Mesenteric fat pad (tissue), 1 donor: ENCODE data around the gene ANKRD63. TPM values are rescaled to one million over a fixed set of nuclear protein-coding genes. Genes with fewer than 3 reads are reported as not detected.

Source experiments
- DNase-seq: peaks from one replicate; pipeline ENCODE4 v3.0.0-alpha.2; 2020; ENCODE audit warnings: low spot score
- total RNA-seq: library from RNA; stranded (reverse); fragmentation: NEBNext Ultra II Directional; extraction: Animal tissue kit (Norgen Biotek cat#: 25700); gene quantifications from one replicate; pipeline ENCODE4 v1.2.1, GENCODE V29; 2021
- donor health status: DM: yes; HTN: yes; CAD: no.

The ANKRD63 gene
- total RNA-seq, 1 donor from 2014 or later, result not detected

GRCh38 chr15:40243126-40243810 lies 39.6 kb downstream of the ANKRD63 start:
- no peak for DNase-seq

DNA sequence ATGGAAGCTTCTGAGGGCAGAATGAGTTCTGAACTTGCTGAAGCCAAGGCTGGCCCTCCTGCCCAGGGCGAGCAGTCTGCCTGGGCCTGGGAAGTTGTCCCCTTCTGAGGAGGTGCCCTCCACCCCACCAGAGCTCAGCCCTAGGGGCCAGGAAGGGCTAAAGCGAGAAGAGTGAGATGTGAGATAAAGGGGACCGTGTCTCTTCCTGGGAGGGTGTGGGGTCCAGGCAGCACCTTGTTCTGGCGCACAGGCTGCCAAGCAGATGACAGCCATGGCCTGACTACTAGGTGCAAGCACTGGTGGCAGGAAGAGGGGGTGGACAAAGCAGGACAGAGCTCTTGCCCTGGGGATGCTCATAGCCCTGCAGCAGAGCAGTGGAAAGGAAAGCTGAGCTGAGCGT lies 40.3 kb downstream of the ANKRD63 start:
- DNase-seq, result no peak

DNA sequence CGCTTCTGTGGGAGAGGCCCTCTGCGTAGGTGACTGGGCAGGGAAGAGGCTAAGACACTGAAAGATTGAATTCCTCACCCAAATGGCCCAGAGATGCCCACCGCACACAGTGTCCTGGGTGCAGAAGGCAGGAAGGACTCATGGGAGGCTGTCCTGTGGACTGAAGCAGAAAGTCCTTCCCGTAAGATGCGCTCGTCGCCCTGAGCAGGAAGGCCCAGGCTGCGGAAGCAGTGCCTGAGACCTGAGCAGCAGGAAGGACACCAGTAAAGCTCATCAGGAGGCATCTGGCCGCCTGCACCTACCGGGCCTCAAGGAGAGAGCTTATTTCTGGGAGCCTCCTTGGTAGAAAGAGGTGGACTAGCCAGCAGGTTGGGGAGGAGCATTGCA lies 40.7 kb downstream of the ANKRD63 start:
- DNase-seq, result peak; percentile 80

- peak; percentile 88 for DNase-seq
Measured at GRCh38 chr15:40241269-40242212, 41.3 kb downstream of the ANKRD63 start.

DNA sequence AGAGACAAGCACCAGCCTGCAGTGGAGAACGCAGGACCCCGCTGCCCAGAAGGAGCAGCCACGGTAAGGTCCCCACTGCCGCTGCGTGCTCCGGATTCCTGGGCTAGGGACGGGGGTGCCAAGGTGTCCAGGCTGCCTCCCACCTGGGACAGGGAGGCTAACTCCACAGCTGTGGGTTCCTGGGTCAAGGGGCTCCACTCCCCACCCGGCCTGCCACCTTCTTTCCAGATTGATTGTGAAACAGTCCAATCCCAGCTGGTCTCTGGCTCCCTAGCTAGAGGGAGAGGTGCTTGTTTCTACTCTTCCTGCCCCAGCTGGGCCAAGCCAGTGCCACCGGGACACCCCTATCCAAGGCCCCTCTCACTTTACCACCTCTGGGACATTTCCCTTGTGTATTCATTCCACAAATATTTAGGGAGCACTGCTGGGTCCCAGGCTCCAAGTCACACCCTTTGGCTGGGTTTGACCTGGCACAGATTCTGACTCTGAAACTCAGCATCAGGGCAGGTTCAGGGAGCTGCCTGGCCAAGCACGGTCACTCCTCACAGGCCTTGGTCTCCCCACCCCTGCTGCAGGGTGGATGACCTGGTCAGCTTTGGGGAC lies 42.1 kb downstream of the ANKRD63 start:
- no peak for DNase-seq

- DNase-seq, result peak; percentile 80
Measured at GRCh38 chr15:40239693-40240618, 42.9 kb downstream of the ANKRD63 start.

- DNase-seq, result no peak
Measured at GRCh38 chr15:40239404-40239692, 43.5 kb downstream of the ANKRD63 start.

GRCh38 chr15:40238532-40239403 lies 44.1 kb downstream of the ANKRD63 start, which contains the start of gene PAK6:
Gene PAK6, plus strand, starts transcription at chr15:40239063. Its CDS starts 25,723 bp downstream, at chr15:40264786.
- peak; percentile 88 for DNase-seq

- DNase-seq, result no peak
Measured at GRCh38 chr15:40235201-40235885, 47.5 kb downstream of the ANKRD63 start.

DNA sequence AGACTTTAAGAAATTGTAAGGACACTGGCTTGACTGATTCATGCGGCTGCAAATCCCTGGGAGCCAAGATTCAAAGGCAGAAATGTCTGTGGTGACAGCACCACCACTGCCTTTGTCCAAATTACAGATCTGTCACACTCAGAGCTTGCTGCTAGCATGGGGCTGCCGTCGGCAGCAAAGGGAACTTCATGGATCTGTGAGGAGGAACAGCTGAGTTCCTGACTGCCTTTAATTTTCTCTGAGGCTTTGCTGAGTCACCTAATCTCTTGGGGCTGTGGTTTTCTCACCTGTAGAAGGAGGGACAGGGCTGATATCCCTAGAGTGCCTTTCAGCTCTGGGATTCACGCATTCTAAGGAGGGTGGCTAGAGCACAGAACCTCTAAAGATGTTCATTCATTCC lies 48.1 kb downstream of the ANKRD63 start:
- DNase-seq, result no peak

DNA sequence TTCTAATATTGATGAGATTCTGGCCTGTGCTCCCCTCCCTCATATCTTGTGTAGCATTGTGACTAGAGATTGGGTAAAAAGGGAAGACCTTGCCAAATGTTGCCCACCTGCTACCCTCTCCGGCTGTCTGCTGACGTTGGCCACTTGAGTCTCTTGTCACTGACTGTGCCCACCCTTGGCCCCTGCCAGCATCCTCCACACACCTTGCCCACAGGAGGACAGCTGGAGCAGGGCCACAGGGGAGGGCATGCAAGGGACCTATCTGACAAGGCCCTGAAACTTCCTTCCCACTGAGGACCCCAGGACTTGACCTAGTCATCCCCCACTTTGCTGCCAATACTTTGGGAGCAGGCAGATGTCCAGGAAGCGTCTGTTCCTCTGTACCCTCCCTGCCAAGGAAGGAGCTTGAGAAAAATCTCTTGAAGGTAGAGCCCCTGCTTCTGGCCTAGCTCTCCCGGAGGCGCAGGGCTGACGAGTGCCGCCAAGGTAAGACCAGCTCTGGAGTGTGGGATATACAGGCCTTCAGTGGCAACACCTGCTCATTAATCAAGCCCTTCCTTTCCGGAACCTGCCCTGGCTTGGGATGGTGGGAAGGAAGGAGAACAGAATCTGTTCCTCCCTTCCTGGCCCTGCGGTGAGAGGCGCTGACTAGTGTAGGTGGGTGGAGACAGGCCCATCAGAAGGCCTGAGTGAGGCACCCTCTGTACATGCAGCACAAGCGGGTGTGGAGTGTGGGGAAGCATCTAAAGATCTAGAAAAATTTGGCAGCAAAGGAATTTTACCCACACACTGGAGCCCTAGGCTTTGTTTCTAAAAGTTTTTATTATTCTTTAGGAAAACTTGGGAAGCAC lies 48.9 kb downstream of the ANKRD63 start:
- no peak for DNase-seq

DNA sequence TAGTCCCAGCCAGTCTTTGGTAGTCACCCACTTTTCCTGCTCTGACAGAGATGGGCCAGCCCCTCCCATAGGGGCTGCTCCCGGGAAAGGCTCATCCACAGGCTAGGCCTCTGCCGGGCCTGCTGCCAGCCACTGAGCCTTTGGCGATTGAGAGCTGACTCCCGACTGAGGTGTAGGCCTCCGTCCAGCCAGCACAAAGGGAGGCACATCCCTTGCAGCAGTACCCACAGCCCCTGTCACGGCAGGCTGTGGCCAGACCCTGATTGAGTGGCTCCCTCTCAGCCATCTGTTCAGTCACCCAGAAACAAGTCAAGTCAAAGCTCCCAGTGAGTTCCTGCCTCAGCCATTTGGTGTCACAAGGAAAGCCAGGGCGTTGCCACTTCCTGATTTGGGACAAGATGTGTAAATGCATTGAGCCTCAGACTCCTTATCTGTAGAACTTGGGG lies 50.2 kb downstream of the ANKRD63 start:
- no peak for DNase-seq

Other genes with a start within 250 kb of the ANKRD63 start
- gene SRP14, start 243.9 kb downstream of the ANKRD63 start, total RNA-seq, result 168 TPM
- 4.0 TPM for gene BMF, start 174.2 kb downstream of the ANKRD63 start, total RNA-seq
- gene BUB1B, start 122.0 kb downstream of the ANKRD63 start, total RNA-seq, result 0.39 TPM
- 0.26 TPM for gene PAK6, start 44.0 kb downstream of the ANKRD63 start, total RNA-seq
- 31.9 TPM for gene PLCB2, start 24.9 kb upstream of the ANKRD63 start, total RNA-seq
- gene INAFM2, start 40.6 kb upstream of the ANKRD63 start, total RNA-seq, result 27.9 TPM
- 10.6 TPM for gene CCDC9B, start 57.9 kb upstream of the ANKRD63 start, total RNA-seq
- gene PHGR1, start 68.0 kb upstream of the ANKRD63 start, total RNA-seq, result 2.7 TPM
- gene DISP2, start 75.2 kb upstream of the ANKRD63 start, total RNA-seq, result 0.26 TPM
- gene KNSTRN, start 99.7 kb upstream of the ANKRD63 start, total RNA-seq, result 16.5 TPM
- 45.3 TPM for gene IVD, start 122.7 kb upstream of the ANKRD63 start, total RNA-seq
- gene BAHD1, start 157.9 kb upstream of the ANKRD63 start, total RNA-seq, result 16.2 TPM
- gene CHST14, start 187.9 kb upstream of the ANKRD63 start, total RNA-seq, result 10.9 TPM